PFSK-1 (cell line): ENCODE measurements around the gene UBAC2.

Experiments
- FOXP2 ChIP-seq: optimal IDR thresholded peaks from 2 replicates; pipeline ENCODE3; 2011; ENCODE audit warnings: borderline replicate concordance, control low read depth, inconsistent platforms; ENCODE audit not compliant: insufficient read depth; ENCODE audit errors: extremely low read length, extremely low read depth
- POLR2AphosphoS5 ChIP-seq: IDR thresholded peaks from 2 replicates; pipeline ENCODE4 v1.6.1; 2012; ENCODE audit warnings: low read depth, mild to moderate bottlenecking, control low read depth, low read length, moderate library complexity
- SIN3A ChIP-seq: IDR thresholded peaks from 2 replicates; pipeline ENCODE4 v1.6.1; 2012; ENCODE audit warnings: mild to moderate bottlenecking, low read length, moderate library complexity, borderline replicate concordance; ENCODE audit not compliant: insufficient read depth
- TAF1 ChIP-seq: IDR thresholded peaks from 2 replicates; pipeline ENCODE4 v1.6.1; 2012; ENCODE audit warnings: low read length, control low read depth, borderline replicate concordance; ENCODE audit not compliant: insufficient read depth
- TF ChIP-seq, protein P1 (sequence below), 2 experiments: IDR thresholded peaks; 2 replicates each; pipeline versions ENCODE4 v1.6.1 to v1.8.0; 2011 to 2012; ENCODE audit warnings: low read depth in 2 of 2, low read length in 2 of 2, control low read depth in 1 of 2, inconsistent platforms in 1 of 2, mild to moderate bottlenecking in 1 of 2, moderate library complexity in 1 of 2; ENCODE audit not compliant: insufficient read depth in 1 of 2

UBAC2 gene

DNA sequence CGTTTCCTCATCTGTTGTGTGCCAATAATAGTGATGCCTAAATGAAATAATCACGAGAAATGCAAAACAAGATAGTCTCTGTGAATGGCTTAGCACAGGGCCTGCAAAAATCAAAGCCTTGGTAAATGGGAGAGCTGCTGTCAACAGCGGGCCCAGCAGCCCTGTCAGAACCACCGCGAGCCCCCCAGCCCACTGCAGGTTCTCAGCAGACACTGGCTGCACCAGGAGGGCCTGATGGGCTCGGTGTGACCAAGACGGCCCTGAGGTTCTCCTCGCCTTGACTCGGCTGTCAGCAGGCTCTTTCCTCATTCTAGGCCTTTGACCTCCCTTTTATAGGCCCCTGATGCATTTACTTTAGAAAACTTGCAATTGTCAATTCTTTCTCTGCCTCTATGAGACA is 197.4 kb downstream of the UBAC2 start:
- TF ChIP-seq, protein P1, sequence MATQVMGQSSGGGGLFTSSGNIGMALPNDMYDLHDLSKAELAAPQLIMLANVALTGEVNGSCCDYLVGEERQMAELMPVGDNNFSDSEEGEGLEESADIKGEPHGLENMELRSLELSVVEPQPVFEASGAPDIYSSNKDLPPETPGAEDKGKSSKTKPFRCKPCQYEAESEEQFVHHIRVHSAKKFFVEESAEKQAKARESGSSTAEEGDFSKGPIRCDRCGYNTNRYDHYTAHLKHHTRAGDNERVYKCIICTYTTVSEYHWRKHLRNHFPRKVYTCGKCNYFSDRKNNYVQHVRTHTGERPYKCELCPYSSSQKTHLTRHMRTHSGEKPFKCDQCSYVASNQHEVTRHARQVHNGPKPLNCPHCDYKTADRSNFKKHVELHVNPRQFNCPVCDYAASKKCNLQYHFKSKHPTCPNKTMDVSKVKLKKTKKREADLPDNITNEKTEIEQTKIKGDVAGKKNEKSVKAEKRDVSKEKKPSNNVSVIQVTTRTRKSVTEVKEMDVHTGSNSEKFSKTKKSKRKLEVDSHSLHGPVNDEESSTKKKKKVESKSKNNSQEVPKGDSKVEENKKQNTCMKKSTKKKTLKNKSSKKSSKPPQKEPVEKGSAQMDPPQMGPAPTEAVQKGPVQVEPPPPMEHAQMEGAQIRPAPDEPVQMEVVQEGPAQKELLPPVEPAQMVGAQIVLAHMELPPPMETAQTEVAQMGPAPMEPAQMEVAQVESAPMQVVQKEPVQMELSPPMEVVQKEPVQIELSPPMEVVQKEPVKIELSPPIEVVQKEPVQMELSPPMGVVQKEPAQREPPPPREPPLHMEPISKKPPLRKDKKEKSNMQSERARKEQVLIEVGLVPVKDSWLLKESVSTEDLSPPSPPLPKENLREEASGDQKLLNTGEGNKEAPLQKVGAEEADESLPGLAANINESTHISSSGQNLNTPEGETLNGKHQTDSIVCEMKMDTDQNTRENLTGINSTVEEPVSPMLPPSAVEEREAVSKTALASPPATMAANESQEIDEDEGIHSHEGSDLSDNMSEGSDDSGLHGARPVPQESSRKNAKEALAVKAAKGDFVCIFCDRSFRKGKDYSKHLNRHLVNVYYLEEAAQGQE (IDR thresholded peaks at IDR 0.05; ENCODE audit: insufficient read depth in 1 of 2, low read depth in 2 of 2, low read length in 2 of 2): no peak
- TF ChIP-seq FOXP2 (no peak), SIN3A (no peak), TAF1 (no peak), POLR2AphosphoS5 (no peak)

DNA sequence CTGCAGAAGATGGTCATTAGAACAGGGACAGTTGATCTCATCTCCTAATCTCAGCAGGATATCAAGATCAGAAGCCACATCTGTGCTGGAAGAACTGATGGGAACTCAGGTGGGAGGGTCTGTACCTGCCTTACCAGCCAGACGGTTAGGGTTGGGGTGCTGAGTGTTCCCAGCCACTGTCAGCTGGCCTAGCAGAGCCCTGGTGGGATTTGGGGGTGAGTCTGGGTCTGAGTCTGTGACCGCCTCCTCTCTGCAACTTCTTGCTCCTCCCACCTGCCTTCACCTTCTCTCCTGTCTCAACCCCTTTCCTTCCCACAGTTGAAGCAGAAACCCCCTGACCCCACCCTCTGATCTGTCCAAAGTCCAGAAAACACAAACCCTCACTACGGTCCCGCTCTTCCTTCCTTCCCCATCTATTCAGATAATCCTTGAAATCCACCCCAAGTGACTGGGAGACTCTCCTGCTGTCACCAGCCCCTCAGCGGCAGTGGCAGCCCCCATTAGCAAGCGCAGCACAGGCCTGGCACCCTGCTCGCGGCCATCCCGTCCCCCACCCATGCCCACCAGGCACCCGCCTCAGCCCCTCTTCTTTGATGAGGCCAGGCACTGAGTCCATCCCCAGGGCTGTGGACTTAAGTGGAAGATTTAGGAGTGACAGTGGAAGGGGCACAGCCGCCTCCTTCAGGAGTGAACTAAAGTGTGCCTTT is 198.4 kb downstream of the UBAC2 start:
- TF ChIP-seq, protein P1 (IDR thresholded peaks at IDR 0.05; ENCODE audit: insufficient read depth in 1 of 2, low read depth in 2 of 2, low read length in 2 of 2): no peak
- no peak for TF ChIP-seq POLR2AphosphoS5

DNA sequence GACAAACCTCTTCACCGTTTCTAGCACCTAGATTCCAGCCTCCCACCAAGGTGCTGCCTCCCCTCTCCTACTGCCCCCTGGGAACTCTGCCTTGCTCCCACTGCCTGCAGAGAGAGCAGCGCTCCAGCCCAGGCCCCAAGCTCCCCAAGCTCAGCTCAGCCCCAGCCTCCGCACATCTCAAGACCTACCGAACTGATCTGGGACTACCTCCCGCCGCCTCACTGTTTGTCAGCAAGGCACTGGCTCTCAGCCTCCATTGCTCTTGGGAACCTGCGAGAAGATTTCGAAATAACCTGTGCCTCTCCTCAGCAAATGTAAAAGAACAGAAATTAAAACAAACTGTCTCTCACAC is 198.9 kb downstream of the UBAC2 start:
- TF ChIP-seq SIN3A: no peak
- no peak for TF ChIP-seq FOXP2
- no peak for TF ChIP-seq POLR2AphosphoS5
- TF ChIP-seq, protein P1 (IDR thresholded peaks at IDR 0.05; ENCODE audit: insufficient read depth in 1 of 2, low read depth in 2 of 2, low read length in 2 of 2): no peak
- no peak for TF ChIP-seq TAF1

DNA sequence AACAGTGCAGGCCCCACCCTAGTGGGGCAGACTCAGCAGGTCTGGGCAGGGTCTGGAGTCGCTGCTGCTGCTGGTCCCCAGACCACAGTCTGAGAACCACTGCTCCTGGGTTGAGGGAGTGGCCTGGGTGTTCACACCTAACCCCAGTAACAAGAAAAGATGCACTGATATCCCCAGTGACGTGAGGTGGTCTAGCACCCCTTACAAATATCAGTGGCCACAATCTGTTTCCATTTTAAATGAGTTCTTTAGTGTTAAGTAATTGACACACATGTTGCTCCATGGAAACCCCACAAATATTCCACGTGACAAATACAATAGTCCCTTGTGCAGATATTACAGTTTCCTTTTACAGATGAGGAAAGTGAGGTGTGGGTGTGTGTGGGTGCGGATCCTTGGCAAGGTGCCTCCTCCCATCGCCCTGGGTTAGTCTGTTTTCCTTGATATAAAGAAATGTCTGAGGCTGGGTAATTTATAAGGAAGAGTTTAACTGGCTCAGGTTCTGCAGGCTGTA is 202.9 kb downstream of the UBAC2 start:
- TF ChIP-seq SIN3A (no peak), FOXP2 (no peak), POLR2AphosphoS5 (no peak), TAF1 (no peak)
- TF ChIP-seq, protein P1 (IDR thresholded peaks at IDR 0.05; ENCODE audit: insufficient read depth in 1 of 2, low read depth in 2 of 2, low read length in 2 of 2): no peak
